PC-9 (cell line): ENCODE results near the gene MRM2.

Source experiments
- EZH2 ChIP-seq: fragments of 200-600 bp; sonication (generic); IDR thresholded peaks from 2 replicates; pipeline ENCODE4 v1.8.0; 2017; ENCODE audit warnings: antibody characterized with exemption, low read depth
- TF ChIP-seq, protein P1 (sequence below): fragments of 200-600 bp; sonication (generic); conservative IDR thresholded peaks from 2 replicates; pipeline ENCODE4 v1.6.1; 2017; ENCODE audit warnings: mixed run types, antibody characterized with exemption, mild to moderate bottlenecking, moderate library complexity

- no peak for TF ChIP-seq EZH2
- TF ChIP-seq, protein P1, sequence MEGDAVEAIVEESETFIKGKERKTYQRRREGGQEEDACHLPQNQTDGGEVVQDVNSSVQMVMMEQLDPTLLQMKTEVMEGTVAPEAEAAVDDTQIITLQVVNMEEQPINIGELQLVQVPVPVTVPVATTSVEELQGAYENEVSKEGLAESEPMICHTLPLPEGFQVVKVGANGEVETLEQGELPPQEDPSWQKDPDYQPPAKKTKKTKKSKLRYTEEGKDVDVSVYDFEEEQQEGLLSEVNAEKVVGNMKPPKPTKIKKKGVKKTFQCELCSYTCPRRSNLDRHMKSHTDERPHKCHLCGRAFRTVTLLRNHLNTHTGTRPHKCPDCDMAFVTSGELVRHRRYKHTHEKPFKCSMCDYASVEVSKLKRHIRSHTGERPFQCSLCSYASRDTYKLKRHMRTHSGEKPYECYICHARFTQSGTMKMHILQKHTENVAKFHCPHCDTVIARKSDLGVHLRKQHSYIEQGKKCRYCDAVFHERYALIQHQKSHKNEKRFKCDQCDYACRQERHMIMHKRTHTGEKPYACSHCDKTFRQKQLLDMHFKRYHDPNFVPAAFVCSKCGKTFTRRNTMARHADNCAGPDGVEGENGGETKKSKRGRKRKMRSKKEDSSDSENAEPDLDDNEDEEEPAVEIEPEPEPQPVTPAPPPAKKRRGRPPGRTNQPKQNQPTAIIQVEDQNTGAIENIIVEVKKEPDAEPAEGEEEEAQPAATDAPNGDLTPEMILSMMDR: no peak
Measured at GRCh38 chr7:2289621-2290020, 47.6 kb upstream of the MRM2 start.
